GM23338 (cell line): ENCODE data around the gene WNK2. TPM values are rescaled to one million over a fixed set of nuclear protein-coding genes. Genes with fewer than 3 reads are reported as not detected.
A peak's percentile ranks its signal among the peaks of the same experiment; 100 is the strongest.
"Not testable (repeated sequence)": the region's sequence is repeated elsewhere in the genome, so short reads cannot be mapped to it uniquely, and the experiment has no call there.

Experiments used
- ATAC-seq: fragments of 200-7000 bp; cut with Tn5 transposase; 3 replicates; pipeline ENCODE4 v1.9.1; 2020
- DNase-seq: peaks from one replicate; pipeline ENCODE4 v3.0.0-alpha.2; 2015; ENCODE audit warnings: low spot score
- H2AFZ ChIP-seq: fragments of 200-600 bp; sonication (generic); 2 replicates; pipeline ENCODE4 v1.8.0; 2016; ENCODE audit warnings: antibody characterized with exemption, mild to moderate bottlenecking, moderate library complexity
- H3F3A ChIP-seq: fragments of 200-600 bp; sonication (generic); replicated peaks from 2 replicates; pipeline ENCODE4 v1.8.0; 2017; ENCODE audit warnings: antibody characterized with exemption, mixed run types, low read depth
- H3K27ac ChIP-seq: fragments of 200-600 bp; sonication (generic); 2 replicates; pipeline ENCODE4 v1.6.1; 2016; ENCODE audit warnings: low read depth
- H3K27me3 ChIP-seq: fragments of 200-600 bp; sonication (generic); 2 replicates; pipeline ENCODE4 v1.8.0; 2016; ENCODE audit warnings: mild to moderate bottlenecking, mixed run types, moderate library complexity; ENCODE audit not compliant: insufficient read depth
- H3K36me3 ChIP-seq: fragments of 200-600 bp; sonication (generic); 2 replicates; pipeline ENCODE4 v1.8.0; 2016; ENCODE audit warnings: mild to moderate bottlenecking; ENCODE audit not compliant: insufficient read depth
- H3K4me1 ChIP-seq: fragments of 200-600 bp; sonication (generic); 2 replicates; pipeline ENCODE4 v1.8.0; 2016; ENCODE audit warnings: mild to moderate bottlenecking, moderate library complexity; ENCODE audit not compliant: insufficient read depth
- H3K4me2 ChIP-seq: fragments of 200-600 bp; sonication (generic); 2 replicates; pipeline ENCODE4 v1.7.1; 2017; ENCODE audit warnings: mixed run types
- H3K4me3 ChIP-seq: fragments of 200-600 bp; sonication (generic); 2 replicates; pipeline ENCODE4 v1.6.1; 2016; ENCODE audit warnings: mixed run types
- H3K79me2 ChIP-seq: fragments of 200-600 bp; sonication (generic); replicated peaks from 2 replicates; pipeline ENCODE4 v1.8.0; 2017; ENCODE audit warnings: mild to moderate bottlenecking; ENCODE audit not compliant: insufficient read depth
- H3K9me2 ChIP-seq: fragments of 200-600 bp; sonication (generic); 2 replicates; pipeline ENCODE4 v1.8.0; 2017; ENCODE audit not compliant: insufficient read depth
- H4K20me1 ChIP-seq: fragments of 200-600 bp; sonication (generic); replicated peaks from 2 replicates; pipeline ENCODE4 v1.8.0; 2017; ENCODE audit warnings: mild to moderate bottlenecking; ENCODE audit not compliant: insufficient read depth
- H3K27ac Mint-ChIP-seq: 2 replicates; pipeline ENCODE4 v1.8.0; 2020; ENCODE audit warnings: inconsistent platforms, mild to moderate bottlenecking, moderate library complexity, mixed read lengths
- H3K27me3 Mint-ChIP-seq: 3 replicates; pipeline ENCODE4 v1.8.0; 2022; ENCODE audit warnings: low read depth, mild to moderate bottlenecking, moderate library complexity, mixed read lengths, inconsistent platforms; ENCODE audit not compliant: insufficient read depth, poor library complexity
- H3K36me3 Mint-ChIP-seq: 3 replicates; pipeline ENCODE4 v1.8.0; 2021; ENCODE audit warnings: low read depth, mild to moderate bottlenecking, inconsistent platforms, moderate library complexity, mixed read lengths
- H3K4me1 Mint-ChIP-seq: 3 replicates; pipeline ENCODE4 v1.8.0; 2020; ENCODE audit warnings: mild to moderate bottlenecking, inconsistent platforms, mixed read lengths
- H3K4me3 Mint-ChIP-seq: 3 replicates; pipeline ENCODE4 v1.8.0; 2021; ENCODE audit warnings: moderate library complexity, mild to moderate bottlenecking, inconsistent platforms, mixed read lengths
- H3K9me3 Mint-ChIP-seq: 3 replicates; pipeline ENCODE4 v1.8.0; 2020; ENCODE audit warnings: moderate library complexity, mild to moderate bottlenecking, inconsistent platforms, mixed read lengths
- EZH2phosphoT487 ChIP-seq: fragments of 200-600 bp; sonication (generic); IDR thresholded peaks from one replicate; pipeline ENCODE4 v1.8.1; 2018; ENCODE audit warnings: antibody characterized with exemption; ENCODE audit not compliant: unreplicated experiment
- NANOG ChIP-seq: IDR thresholded peaks from 2 replicates; pipeline ENCODE4 v1.6.1; 2016; ENCODE audit warnings: antibody characterized with exemption, borderline replicate concordance
- POLR2AphosphoS5 ChIP-seq: IDR thresholded peaks from 2 replicates; pipeline ENCODE4 v1.6.1; 2016; ENCODE audit warnings: antibody characterized with exemption, low read depth
- ZNF331 ChIP-seq: fragments of 250-450 bp; sonication (Bioruptor Pico); IDR thresholded peaks from 2 replicates; pipeline ENCODE4 v1.5.0; 2020; ENCODE audit warnings: low read depth, mild to moderate bottlenecking, moderate library complexity
- polyA plus RNA-seq: library from polyadenylated mRNA; unstranded; fragments of >200 nt; fragmentation: Nextera tagmentation; extraction: Ambion mirVana; gene quantifications from 2 replicates; pipeline ENCODE4 v1.2.1, GENCODE V29; 2016
- total RNA-seq: library from RNA; depleted of rRNA; stranded (reverse); fragments of >200 nt; shearing (Covaris generic); gene quantifications from 2 replicates; pipeline ENCODE4 v1.2.3, GENCODE V29; 2014

Gene WNK2
- total and polyA plus RNA-seq, 2 experiments from 2014 or later = 56.4 to 102 TPM

DNA sequence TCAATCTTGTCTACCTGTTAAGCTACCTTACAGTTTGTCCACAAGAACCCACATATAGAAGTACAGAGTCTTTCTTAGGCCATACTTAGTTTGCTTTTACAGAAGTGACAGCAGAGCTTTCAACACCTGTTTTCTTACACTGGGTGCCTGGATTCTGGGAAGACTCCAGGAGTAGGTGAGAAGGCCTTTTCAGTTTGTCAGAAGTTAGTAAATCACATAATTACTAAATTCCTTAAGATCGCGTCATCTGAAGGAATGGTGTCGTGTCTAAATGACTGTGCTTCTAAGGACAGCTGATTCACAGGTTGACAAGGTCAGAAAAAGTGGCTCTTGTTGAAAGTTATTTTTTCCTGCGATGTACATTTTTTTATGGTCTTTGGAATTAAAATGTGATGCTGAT is 170.5 kb downstream of the WNK2 start:
- Mint-ChIP-seq H3K27ac (no peak overlapping the region), H3K9me3 (peaks cover 18% of the 10 kb centered on the region), H3K4me3 (no peak overlapping the region), H3K27me3 (peaks cover 6% of the 10 kb centered on the region), H3K36me3 (peaks cover 50% of the 10 kb centered on the region), H3K4me1 (peaks cover 42% of the 10 kb centered on the region)
- peak overlapping the region; percentile 85 for H3K27ac ChIP-seq
- DNase-seq (no peak), ATAC-seq (no peak)
- H3K4me3 ChIP-seq = peak overlapping the region; percentile 51
- no peaks in the 10 kb centered on the region for H3K9me2 ChIP-seq
- no peaks in the 10 kb centered on the region; the same call in 1 of the 2 replicates for H4K20me1 ChIP-seq
- peaks cover 26% of the 10 kb centered on the region; the same call in 1 of the 2 replicates for H3F3A ChIP-seq
- peaks cover 46% of the 10 kb centered on the region for H3K36me3 ChIP-seq
- H3K27me3 ChIP-seq = no peaks in the 10 kb centered on the region
- peaks cover 51% of the 10 kb centered on the region for H3K4me1 ChIP-seq
- no peak for TF ChIP-seq ZNF331 (CRISPR knock-in tag)
- TF ChIP-seq EZH2phosphoT487 = no peak
- H3K4me2 ChIP-seq = peak overlapping the region; percentile 83
- peaks cover 61% of the 10 kb centered on the region for H3K79me2 ChIP-seq
- H2AFZ ChIP-seq = no peak overlapping the region

- Histone ChIP-seq H3K4me2 (peak overlapping the region; percentile 83), H3K27ac (0 out of 2 replicates have a peak overlapping the region, but pooled peaks have one; percentile 35), H4K20me1 (peaks cover 7% of the 10 kb centered on the region), H3K4me3 (peak overlapping the region; percentile 51; the same call in 1 of the 2 replicates), H3K27me3 (no peaks in the 10 kb centered on the region), H3K79me2 (peaks cover 67% of the 10 kb centered on the region), H3K36me3 (peaks cover 59% of the 10 kb centered on the region), H3F3A (peaks cover 39% of the 10 kb centered on the region), H3K4me1 (peaks cover 51% of the 10 kb centered on the region), H3K9me2 (no peaks in the 10 kb centered on the region), H2AFZ (no peak overlapping the region)
- H3K36me3 Mint-ChIP-seq = peaks cover 58% of the 10 kb centered on the region
- TF ChIP-seq NANOG = no peak
- peak; percentile 41; the same call in 1 of the 2 replicates for TF ChIP-seq POLR2AphosphoS5
- peaks cover 35% of the 10 kb centered on the region for H3K4me1 Mint-ChIP-seq
- H3K9me3 Mint-ChIP-seq = peaks cover 31% of the 10 kb centered on the region
- no peak overlapping the region for H3K27ac Mint-ChIP-seq
- no peak for ATAC-seq
- no peak for DNase-seq
- H3K27me3 Mint-ChIP-seq = peaks cover 6% of the 10 kb centered on the region
- H3K4me3 Mint-ChIP-seq = no peak overlapping the region
These were observed 171.9 kb downstream of the WNK2 start for GRCh38 chr9:93355827-93356226.

DNA sequence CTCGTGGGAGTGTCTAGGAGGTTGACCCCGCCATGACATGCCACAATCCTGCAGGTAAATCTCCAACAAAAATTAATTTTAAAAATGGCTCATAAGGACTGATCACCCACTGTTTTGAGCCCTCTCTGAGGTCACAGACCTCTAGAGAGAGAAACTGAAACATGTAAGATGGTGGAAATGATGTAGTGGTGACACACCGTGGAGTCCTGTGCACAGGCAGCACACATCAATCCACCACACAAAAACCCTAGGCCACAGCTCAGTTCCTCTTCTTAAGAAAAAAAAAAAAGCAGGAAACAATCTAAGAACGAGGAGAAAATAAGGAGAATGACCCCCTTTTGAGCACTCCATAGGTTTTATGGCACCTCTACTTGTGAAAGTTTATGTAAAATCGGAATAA is 173.7 kb downstream of the WNK2 start:
- Mint-ChIP-seq H3K9me3 (peaks cover 49% of the 10 kb centered on the region), H3K4me3 (no peak overlapping the region)

DNA sequence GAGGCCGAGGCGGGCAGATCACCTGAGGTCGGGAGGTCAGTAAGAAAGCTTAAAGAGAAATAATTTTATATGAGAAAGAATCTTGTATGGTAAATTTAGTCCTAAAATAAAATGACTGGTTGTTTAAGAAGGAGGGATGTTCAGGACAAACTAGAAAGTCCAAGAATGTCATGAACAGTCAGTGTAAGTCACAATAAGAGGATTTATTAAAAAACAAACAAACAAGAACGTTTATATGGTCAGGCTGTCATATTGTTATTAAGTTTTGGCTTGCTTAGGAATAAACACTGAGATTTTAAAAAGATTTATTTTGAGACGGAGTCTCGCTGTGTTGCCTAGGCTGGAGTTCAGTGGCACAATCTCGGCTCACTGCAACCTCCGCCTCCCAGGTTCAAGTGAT is 176.0 kb downstream of the WNK2 start:
- ATAC-seq, H3K4me2 ChIP-seq, H3K27ac ChIP-seq, H2AFZ ChIP-seq, H3K27me3 ChIP-seq, H3K27me3 Mint-ChIP-seq, H3K9me2 ChIP-seq, H3K27ac Mint-ChIP-seq, H3K4me3 ChIP-seq, H3K4me3 Mint-ChIP-seq: not testable (repeated sequence)
- Mint-ChIP-seq H3K36me3 (peaks cover 82% of the 10 kb centered on the region), H3K4me1 (peaks cover 15% of the 10 kb centered on the region), H3K9me3 (peaks cover 69% of the 10 kb centered on the region)
- Histone ChIP-seq H3K36me3 (peaks cover 69% of the 10 kb centered on the region), H3K79me2 (peaks cover 42% of the 10 kb centered on the region), H4K20me1 (peaks cover 18% of the 10 kb centered on the region), H3K4me1 (peaks cover 37% of the 10 kb centered on the region), H3F3A (peaks cover 48% of the 10 kb centered on the region)
- peak; percentile 49 for DNase-seq

More for the DNA sequence above, 173.7 kb downstream of the WNK2 start:
- Histone ChIP-seq H3K4me2 (peak overlapping the region; percentile 28), H3K4me1 (peaks cover 51% of the 10 kb centered on the region), H3K27ac (peak overlapping the region; percentile 35; the same call in 1 of the 2 replicates), H3K9me2 (no peaks in the 10 kb centered on the region), H4K20me1 (peaks cover 13% of the 10 kb centered on the region), H3F3A (peaks cover 48% of the 10 kb centered on the region), H3K4me3 (peak overlapping the region; percentile 15), H3K79me2 (peaks cover 63% of the 10 kb centered on the region), H2AFZ (no peak overlapping the region), H3K27me3 (no peaks in the 10 kb centered on the region), H3K36me3 (peaks cover 74% of the 10 kb centered on the region)
- peaks cover 69% of the 10 kb centered on the region for H3K36me3 Mint-ChIP-seq
- H3K4me1 Mint-ChIP-seq = peaks cover 28% of the 10 kb centered on the region
- DNase-seq = no peak
- H3K27me3 Mint-ChIP-seq = peaks cover 2% of the 10 kb centered on the region
- H3K27ac Mint-ChIP-seq = 0 out of 2 replicates have a peak overlapping the region, but pooled peaks have one; percentile 52
- ATAC-seq = no peak
- TF ChIP-seq POLR2AphosphoS5 = no peak
